H54 (cell line): ENCODE measurements around the gene STPG3.
"Not testable (repeated sequence)": the region's sequence is repeated elsewhere in the genome, so short reads cannot be mapped to it uniquely, and the experiment has no call there.

Experiments used
- DNase-seq: peaks from one replicate; pipeline ENCODE4 v3.0.0; 2011; ENCODE audit warnings: low spot score, mixed read lengths; ENCODE audit not compliant: insufficient read length
- FAIRE-seq: peaks from 3 replicates; lab custom pipeline; 2011; peaks lifted over from hg19 to GRCh38; lab: Jason Lieb, UNC
- POLR2A ChIP-seq: IDR thresholded peaks from 2 replicates; pipeline ENCODE4 v1.6.1; 2011; ENCODE audit warnings: low read depth, mild to moderate bottlenecking, low read length

Gene STPG3

GRCh38 chr9:137251490-137252268, 593 bp downstream of the STPG3 start:
- DNase-seq, result no peak
- no peak for TF ChIP-seq POLR2A
- FAIRE-seq, result no peak

- no peak for FAIRE-seq
Observed at GRCh38 chr9:137252555-137253506, 1.7 kb downstream of the STPG3 start.

GRCh38 chr9:137253717-137254623, 2.9 kb downstream of the STPG3 start:
- no peak for FAIRE-seq
- no peak for DNase-seq
- TF ChIP-seq POLR2A, result no peak

More at GRCh38 chr9:137252555-137253506, 1.7 kb downstream of the STPG3 start:
- TF ChIP-seq POLR2A, result no peak
- no peak for DNase-seq

- FAIRE-seq, result no peak
- DNase-seq, result peak; percentile 100
- TF ChIP-seq POLR2A, result peak; percentile 96
Observed at GRCh38 chr9:137254624-137255447, 3.8 kb downstream of the STPG3 start, which contains the start of gene NELFB. TSS of gene NELFB (plus strand) at chr9:137255327.

- FAIRE-seq (no peak), DNase-seq (peak; percentile 92)
- no peak for TF ChIP-seq POLR2A
Observed at GRCh38 chr9:137255448-137256114, 4.5 kb downstream of the STPG3 start.

- DNase-seq (no peak), FAIRE-seq (no peak)
- no peak for TF ChIP-seq POLR2A
Observed at GRCh38 chr9:137256362-137256761, 5.3 kb downstream of the STPG3 start.

- TF ChIP-seq POLR2A, result no peak
- FAIRE-seq (no peak), DNase-seq (no peak)
Observed at GRCh38 chr9:137256856-137257255, 5.8 kb downstream of the STPG3 start.

GRCh38 chr9:137262173-137262908, 11.3 kb downstream of the STPG3 start:
- FAIRE-seq, DNase-seq: not testable (repeated sequence)

GRCh38 chr9:137262909-137263285, 11.8 kb downstream of the STPG3 start:
- DNase-seq (no peak), FAIRE-seq (no peak)
- TF ChIP-seq POLR2A, result no peak

GRCh38 chr9:137263506-137263905, 12.4 kb downstream of the STPG3 start:
- FAIRE-seq (no peak), DNase-seq (no peak)
- TF ChIP-seq POLR2A, result no peak

GRCh38 chr9:137264067-137264466, 13.0 kb downstream of the STPG3 start:
- no peak for FAIRE-seq
- DNase-seq, result no peak
- no peak for TF ChIP-seq POLR2A
